Mesenchymal stem cell (in vitro differentiated cells and primary cell): ENCODE results near the gene UGT2B17.

Experiments used
- DNase-seq: peaks from one replicate; pipeline ENCODE4 v3.0.0-alpha.2; 2013
- H2AFZ ChIP-seq: one replicate; pipeline ENCODE4 v1.6.1; 2013; ENCODE audit warnings: low read depth, mild to moderate bottlenecking, control low read depth, inconsistent platforms, low read length, moderate library complexity
- H2AK5ac ChIP-seq: 2 replicates; pipeline ENCODE4 v1.6.1; 2013; ENCODE audit warnings: low read length, moderate library complexity, mild to moderate bottlenecking, inconsistent platforms; ENCODE audit not compliant: severe bottlenecking
- H2BK120ac ChIP-seq: one replicate; pipeline ENCODE4 v1.6.1; 2013; ENCODE audit warnings: low read depth, mild to moderate bottlenecking, inconsistent platforms, low read length, moderate library complexity
- H2BK12ac ChIP-seq, 2 experiments: one replicate each; pipeline ENCODE4 v1.6.1; 2013; ENCODE audit warnings: inconsistent platforms in 2 of 2, low read length in 2 of 2, mild to moderate bottlenecking in 2 of 2, moderate library complexity in 2 of 2, control low read depth in 1 of 2
- H2BK15ac ChIP-seq: one replicate; pipeline ENCODE4 v1.6.1; 2013; ENCODE audit warnings: mild to moderate bottlenecking, low read depth, inconsistent platforms; ENCODE audit not compliant: poor library complexity, severe bottlenecking
- H2BK5ac ChIP-seq: 2 replicates; pipeline ENCODE4 v1.6.1; 2013; ENCODE audit warnings: low read depth, mild to moderate bottlenecking, low read length, control low read depth, inconsistent platforms; ENCODE audit not compliant: poor library complexity, severe bottlenecking
- H3K14ac ChIP-seq, 2 experiments: one replicate each; pipeline ENCODE4 v1.6.1; 2013; ENCODE audit warnings: inconsistent platforms in 2 of 2, low read length in 2 of 2, control low read depth in 1 of 2, mild to moderate bottlenecking in 1 of 2, moderate library complexity in 1 of 2
- H3K18ac ChIP-seq, 2 experiments: one replicate each; pipeline ENCODE4 v1.6.1; 2013; ENCODE audit warnings: inconsistent platforms in 2 of 2, low read length in 2 of 2, control low read depth in 1 of 2, low read depth in 1 of 2, mild to moderate bottlenecking in 1 of 2
- H3K23ac ChIP-seq, 2 experiments: one replicate each; pipeline ENCODE4 v1.6.1; 2013; ENCODE audit warnings: inconsistent platforms in 2 of 2, low read length in 2 of 2, mild to moderate bottlenecking in 2 of 2, moderate library complexity in 2 of 2, control low read depth in 1 of 2
- H3K27ac ChIP-seq: 2 replicates; pipeline ENCODE4 v1.5.1; 2013; ENCODE audit warnings: mild to moderate bottlenecking, moderate library complexity, low read length, control low read depth, inconsistent platforms; ENCODE audit not compliant: poor library complexity, severe bottlenecking
- H3K27me3 ChIP-seq, 2 experiments: 2 replicates each; pipeline versions ENCODE4 v1.6.1 to v1.7.0; 2013; ENCODE audit warnings: low read length in 2 of 2, mild to moderate bottlenecking in 2 of 2, moderate library complexity in 2 of 2, control low read depth in 1 of 2, inconsistent platforms in 1 of 2; ENCODE audit not compliant: control insufficient read depth in 1 of 2, insufficient read depth in 1 of 2
- H3K36me3 ChIP-seq, 2 experiments: 2 replicates each; pipeline versions ENCODE4 v1.6.1 to v1.7.0; 2013; ENCODE audit warnings: low read length in 2 of 2, control low read depth in 1 of 2, inconsistent platforms in 1 of 2, low read depth in 1 of 2, mild to moderate bottlenecking in 1 of 2; ENCODE audit not compliant: insufficient read depth in 2 of 2, control insufficient read depth in 1 of 2
- H3K4ac ChIP-seq, 2 experiments: one replicate each; pipeline ENCODE4 v1.6.1; 2013; ENCODE audit warnings: inconsistent platforms in 2 of 2, low read length in 2 of 2, mild to moderate bottlenecking in 2 of 2, moderate library complexity in 2 of 2, control low read depth in 1 of 2, low read depth in 1 of 2
- H3K4me1 ChIP-seq: 2 replicates; pipeline ENCODE4 v1.6.1; 2013; ENCODE audit warnings: low read depth, low read length, control low read depth; ENCODE audit not compliant: control insufficient read depth, insufficient read depth
- H3K4me2 ChIP-seq: 2 replicates; pipeline ENCODE4 v1.6.1; 2013; ENCODE audit warnings: low read length, mild to moderate bottlenecking, inconsistent platforms; ENCODE audit not compliant: poor library complexity, severe bottlenecking
- H3K4me3 ChIP-seq, 2 experiments: 2 replicates each; pipeline versions ENCODE4 v1.5.1 to v1.7.0; 2013; ENCODE audit warnings: low read length in 2 of 2, mild to moderate bottlenecking in 2 of 2, control low read depth in 1 of 2, low read depth in 1 of 2; ENCODE audit not compliant: insufficient read depth in 1 of 2
- H3K79me1 ChIP-seq: replicated peaks from 2 replicates; pipeline ENCODE4 v1.6.1; 2013; ENCODE audit warnings: mild to moderate bottlenecking, control low read depth, low read length, inconsistent platforms; ENCODE audit not compliant: poor library complexity, severe bottlenecking
- H3K9ac ChIP-seq: 2 replicates; pipeline ENCODE4 v1.7.0; 2013; ENCODE audit warnings: mild to moderate bottlenecking, low read length, moderate library complexity
- H3K9me3 ChIP-seq: 2 replicates; pipeline ENCODE4 v1.7.0; 2013; ENCODE audit warnings: mild to moderate bottlenecking, low read length; ENCODE audit not compliant: control insufficient read depth
- H4K8ac ChIP-seq: one replicate; pipeline ENCODE4 v1.6.1; 2013; ENCODE audit warnings: inconsistent platforms, mild to moderate bottlenecking, low read length, moderate library complexity
- H4K91ac ChIP-seq: one replicate; pipeline ENCODE4 v1.6.1; 2013; ENCODE audit warnings: mild to moderate bottlenecking, low read length, inconsistent platforms
- WGBS: methylation state at CpG from one replicate; pipeline ENCODE4 v1.1.7; 2013; ENCODE audit warnings: mixed read lengths; 5-methylcytosine and 5-hydroxymethylcytosine counted together

The UGT2B17 gene

GRCh38 chr4:68589790-68590189, 13.7 kb upstream of the UGT2B17 start:
- Histone ChIP-seq H3K27ac (no peak overlapping the region), H2BK12ac (no peak overlapping the region), H3K9me3 (no peaks in the 10 kb centered on the region), H2AK5ac (no peak overlapping the region), H3K23ac (no peak overlapping the region), H2BK120ac (no peak overlapping the region), H3K4ac (no peak overlapping the region), H3K36me3 (no peaks in the 10 kb centered on the region), H3K14ac (no peak overlapping the region), H3K4me1 (no peaks in the 10 kb centered on the region), H4K91ac (no peak overlapping the region), H2BK5ac (no peak overlapping the region), H3K27me3 (no peaks in the 10 kb centered on the region), H3K4me3 (no peak overlapping the region), H2AFZ (no peak overlapping the region), H3K4me2 (no peak overlapping the region), H3K18ac (no peak overlapping the region), H3K79me1 (no peaks in the 10 kb centered on the region), H3K9ac (no peak overlapping the region), H4K8ac (no peak overlapping the region), H2BK15ac (no peak overlapping the region)
- DNase-seq: no peak

- 81% methylated on average over 2 of the region's 4 CpGs for WGBS
- Histone ChIP-seq H3K79me1 (no peaks in the 10 kb centered on the region), H3K36me3 (no peaks in the 10 kb centered on the region), H3K4me1 (no peaks in the 10 kb centered on the region), H2BK120ac (no peak overlapping the region), H4K91ac (no peak overlapping the region), H3K18ac (no peak overlapping the region), H3K27ac (no peak overlapping the region), H3K4me3 (no peak overlapping the region), H3K23ac (no peak overlapping the region), H2BK5ac (no peak overlapping the region), H2BK12ac (no peak overlapping the region), H4K8ac (no peak overlapping the region), H2BK15ac (no peak overlapping the region), H3K9ac (no peak overlapping the region), H3K4ac (no peak overlapping the region), H3K9me3 (no peaks in the 10 kb centered on the region), H3K4me2 (no peak overlapping the region), H2AFZ (no peak overlapping the region), H3K14ac (no peak overlapping the region), H2AK5ac (no peak overlapping the region), H3K27me3 (no peaks in the 10 kb centered on the region)
- no peak for DNase-seq
These were observed 6.2 kb upstream of the UGT2B17 start for GRCh38 chr4:68582339-68582717.

- Histone ChIP-seq H2BK12ac (no peak overlapping the region), H2BK15ac (no peak overlapping the region), H3K4me3 (no peak overlapping the region), H2AFZ (no peak overlapping the region), H3K23ac (no peak overlapping the region), H3K79me1 (no peaks in the 10 kb centered on the region), H3K9ac (no peak overlapping the region), H4K91ac (no peak overlapping the region), H3K9me3 (no peaks in the 10 kb centered on the region), H3K36me3 (no peaks in the 10 kb centered on the region), H4K8ac (no peak overlapping the region), H3K14ac (no peak overlapping the region), H2BK120ac (no peak overlapping the region), H3K4me1 (no peaks in the 10 kb centered on the region), H2BK5ac (no peak overlapping the region), H3K4ac (no peak overlapping the region), H3K27ac (no peak overlapping the region), H3K18ac (no peak overlapping the region), H2AK5ac (no peak overlapping the region), H3K27me3 (no peaks in the 10 kb centered on the region), H3K4me2 (no peak overlapping the region)
- DNase-seq: no peak
- 86% methylated on average over 6 of the region's 6 CpGs for WGBS
These were observed 5.5 kb upstream of the UGT2B17 start for GRCh38 chr4:68581383-68582338.

- Histone ChIP-seq H3K27me3 (no peaks in the 10 kb centered on the region), H3K36me3 (no peaks in the 10 kb centered on the region), H2AFZ (no peak overlapping the region), H2BK120ac (no peak overlapping the region), H2BK12ac (no peak overlapping the region), H3K9me3 (no peaks in the 10 kb centered on the region), H3K4me1 (no peaks in the 10 kb centered on the region), H3K4ac (no peak overlapping the region), H3K27ac (no peak overlapping the region), H3K18ac (no peak overlapping the region), H3K14ac (no peak overlapping the region), H3K9ac (no peak overlapping the region), H3K4me2 (no peak overlapping the region), H2BK5ac (no peak overlapping the region), H3K23ac (no peak overlapping the region), H4K8ac (no peak overlapping the region), H2AK5ac (no peak overlapping the region), H3K79me1 (no peaks in the 10 kb centered on the region), H4K91ac (no peak overlapping the region), H2BK15ac (no peak overlapping the region), H3K4me3 (no peak overlapping the region)
- WGBS: 93% methylated on average over 3 of the region's 3 CpGs
- no peak for DNase-seq
These were observed 1.5 kb upstream of the UGT2B17 start for GRCh38 chr4:68577590-68577989.
